GM12865 (cell line): ENCODE results near the gene NFKBIE.

Experiments
- DNase-seq: peaks from one replicate; pipeline ENCODE4 v3.0.0; 2010; ENCODE audit warnings: low read depth
- H3K4me3 ChIP-seq: 2 replicates; pipeline ENCODE4 v1.5.1; 2011; ENCODE audit warnings: mild to moderate bottlenecking, low read depth, low read length, control low read depth
- CTCF ChIP-seq: IDR thresholded peaks from 2 replicates; pipeline ENCODE4 v1.5.1; 2011; ENCODE audit warnings: low read length, control low read depth, low read depth, inconsistent platforms; ENCODE audit not compliant: insufficient read depth; ENCODE audit errors: missing control alignments

The NFKBIE gene

GRCh38 chr6:44249082-44249748, 16.1 kb downstream of the NFKBIE start:
- DNase-seq = no peak
- TF ChIP-seq CTCF = no peak
- peak overlapping the region; percentile 70 for H3K4me3 ChIP-seq

GRCh38 chr6:44248579-44248978, 16.8 kb downstream of the NFKBIE start:
- peak overlapping the region; percentile 70 for H3K4me3 ChIP-seq
- DNase-seq = no peak

GRCh38 chr6:44247338-44248302, 17.7 kb downstream of the NFKBIE start:
- peak overlapping the region; percentile 70 for H3K4me3 ChIP-seq
- no peak for TF ChIP-seq CTCF
- peak; percentile 79 for DNase-seq

More at GRCh38 chr6:44248579-44248978, 16.8 kb downstream of the NFKBIE start:
- TF ChIP-seq CTCF = no peak

GRCh38 chr6:44246663-44247337, 18.6 kb downstream of the NFKBIE start, which contains the start of gene HSP90AB1:
TSS of gene HSP90AB1 (plus strand) at chr6:44247101. CDS start at chr6:44248630, 1,529 bp downstream.
- H3K4me3 ChIP-seq = peak within 1 kb of the TSS; percentile 70
- peak; percentile 100 for DNase-seq
- no peak for TF ChIP-seq CTCF

GRCh38 chr6:44245912-44246662, 19.3 kb downstream of the NFKBIE start:
- peak overlapping the region; percentile 70 for H3K4me3 ChIP-seq
- TF ChIP-seq CTCF = peak; percentile 30
- peak; percentile 93 for DNase-seq

- H3K4me3 ChIP-seq = peak overlapping the region; percentile 70
- no peak for TF ChIP-seq CTCF
- DNase-seq = no peak
These were observed 19.9 kb downstream of the NFKBIE start for GRCh38 chr6:44245391-44245911.
